GM21526 (cell line): ENCODE results near the gene MTF2.
A peak's percentile ranks its signal among the peaks of the same experiment; 100 is the strongest.

ENCODE experiments used
- ATAC-seq: cut with Tn5 transposase; IDR thresholded peaks from one replicate; pipeline ENCODE4 v1.9.1; 2021; ENCODE audit warnings: moderate library complexity; ENCODE audit not compliant: unreplicated experiment, low FRiP score

The MTF2 gene

DNA sequence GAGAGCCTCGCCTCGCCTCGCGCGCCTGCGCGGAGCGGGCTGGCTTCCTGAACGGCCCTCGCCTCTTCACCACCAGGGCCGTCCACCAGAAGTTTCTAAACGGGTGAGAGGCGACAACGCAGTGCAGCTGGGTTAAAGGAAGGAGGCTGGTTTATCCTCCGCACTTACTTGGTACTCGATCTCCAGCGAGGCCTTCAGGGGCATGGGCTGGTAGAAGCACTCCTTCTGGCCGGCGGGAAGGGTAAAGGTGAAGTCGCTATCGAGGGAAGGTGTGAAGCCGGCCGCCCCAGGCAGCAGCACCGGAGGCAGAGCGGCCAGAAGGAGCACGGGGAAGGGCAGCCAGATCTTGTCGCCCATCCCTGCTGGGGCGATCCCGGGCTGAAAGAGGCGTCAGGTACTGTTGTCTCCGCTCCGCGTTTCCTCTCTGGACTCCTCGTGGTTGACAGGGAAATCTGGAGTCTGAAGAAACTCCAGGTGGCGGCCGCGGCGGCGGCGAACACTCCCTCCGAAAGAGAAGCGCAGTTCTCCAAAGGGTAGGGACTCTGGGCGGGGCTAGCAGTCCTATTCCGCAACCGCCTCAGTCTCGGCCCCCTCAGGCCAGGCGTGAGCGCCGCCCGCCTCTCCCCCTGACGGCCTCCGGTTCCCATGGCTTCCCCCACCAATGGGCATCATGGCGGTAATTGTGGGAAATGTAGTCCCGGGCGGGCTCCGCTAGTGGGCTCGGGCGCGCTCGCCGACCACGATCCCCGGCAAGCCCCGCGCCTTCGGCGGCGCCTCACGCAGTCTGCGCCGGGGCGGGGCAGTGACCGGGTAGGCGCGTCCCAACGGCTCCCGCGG is 101.0 kb downstream of the MTF2 start, which contains the start of gene TMED5:
Gene TMED5 (minus strand): TSS at position 528 of the 837 bp plus-strand sequence. CDS start 171 bp downstream, at position 357.
- ATAC-seq = peak; percentile 79

DNA sequence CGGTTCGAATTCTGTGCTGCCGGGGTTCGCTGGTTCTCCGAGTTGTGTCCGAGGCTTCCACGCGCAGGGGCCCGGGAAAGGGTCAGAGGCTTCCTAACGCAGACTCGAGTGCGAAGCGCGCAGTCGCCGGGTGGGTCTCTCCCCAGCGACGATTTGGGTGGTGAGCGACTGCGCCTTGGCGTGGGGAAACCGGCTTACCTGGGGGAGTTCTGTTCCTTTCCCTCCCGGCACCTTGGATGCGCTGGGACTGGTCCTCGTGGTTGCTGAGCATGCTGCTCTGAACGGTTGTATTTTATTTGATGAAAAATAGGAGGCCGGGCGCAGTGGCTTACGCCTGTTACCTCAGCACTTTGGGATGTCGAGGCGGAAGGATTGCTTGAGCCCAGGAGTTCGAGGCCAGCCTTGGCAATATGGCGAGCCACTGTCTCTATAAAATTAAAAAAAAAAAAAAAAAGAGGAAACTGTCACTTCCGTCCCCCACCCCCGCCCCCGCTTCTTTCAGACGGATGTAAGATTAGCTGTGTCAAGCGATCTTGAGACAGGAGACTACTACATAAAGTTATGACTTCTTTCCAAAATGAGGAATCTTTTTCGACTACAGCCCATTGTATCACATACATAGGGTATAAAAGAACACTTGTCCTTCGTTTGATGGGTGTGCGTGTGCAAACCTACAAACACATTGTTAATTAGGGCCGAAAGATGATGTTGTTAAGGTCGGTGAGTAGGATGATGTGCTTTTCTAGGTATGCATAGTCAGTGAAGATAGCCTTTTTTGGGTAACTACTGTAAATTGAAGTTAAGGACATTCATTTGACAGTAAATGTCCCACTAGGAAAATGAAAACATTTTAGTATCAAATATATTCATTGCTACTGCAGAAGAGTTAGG is 101.9 kb downstream of the MTF2 start, which contains the start of gene CCDC18:
Gene CCDC18 (plus strand): TSS at position 2 of the 891 bp plus-strand sequence. CDS start 2,638 bp downstream, outside the sequence.
- ATAC-seq = peak; percentile 0

DNA sequence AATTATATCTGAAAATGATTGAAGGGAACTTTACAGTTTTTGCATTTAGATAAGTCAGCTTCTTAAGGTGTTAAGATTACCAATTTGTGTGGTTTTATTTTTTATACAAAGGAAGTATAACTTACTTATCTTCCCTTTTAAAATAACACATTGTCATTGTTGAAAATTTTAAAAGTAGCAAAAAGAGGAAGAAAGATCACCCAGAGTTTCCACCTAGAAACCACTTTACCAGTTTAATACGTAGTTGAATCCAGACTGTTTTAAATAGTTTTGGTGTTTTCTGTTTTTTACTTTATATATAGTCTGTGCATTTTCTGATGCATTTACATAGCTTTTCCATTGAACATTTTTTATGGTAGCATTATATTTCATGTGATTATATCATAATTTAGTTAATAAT is 107.6 kb downstream of the MTF2 start:
- no peak for ATAC-seq
